HepG2 (cell line): ENCODE results near the gene BMP6. TPM values are rescaled to one million over a fixed set of nuclear protein-coding genes. Genes with fewer than 3 reads are reported as not detected.

Source experiments
- AFF4 ChIP-seq: sonication (generic); formaldehyde crosslinking; IDR thresholded peaks from 2 replicates; pipeline ENCODE4 v1.4.0; 2020; ENCODE audit warnings: missing genetic modification reagents
- BCL6 ChIP-seq: IDR thresholded peaks from 2 replicates; pipeline ENCODE4 v1.6.1; 2016; ENCODE audit warnings: missing genetic modification reagents, missing compliant biosample characterization
- CC2D1A ChIP-seq: sonication (generic); formaldehyde crosslinking; IDR thresholded peaks from 2 replicates; pipeline ENCODE4 v1.8.1; 2023; ENCODE audit warnings: mild to moderate bottlenecking, missing genetic modification reagents
- CREM ChIP-seq, 2 experiments: sonication (generic) in 1 of 2; formaldehyde crosslinking in 1 of 2; IDR thresholded peaks; 2 replicates each; pipeline versions ENCODE4 v1.4.0 to v1.6.1; 2016 to 2020; ENCODE audit warnings: antibody characterized with exemption in 1 of 2, mild to moderate bottlenecking in 1 of 2, missing genetic modification reagents in 1 of 2
- HNF1B ChIP-seq: sonication (generic); formaldehyde crosslinking; IDR thresholded peaks from 2 replicates; pipeline ENCODE4 v1.5.1; 2020; ENCODE audit warnings: mild to moderate bottlenecking, moderate library complexity, missing genetic modification reagents
- HNF4A ChIP-seq: sonication (generic); formaldehyde crosslinking; IDR thresholded peaks from 2 replicates; pipeline ENCODE4 v1.4.0; 2020; ENCODE audit warnings: missing genetic modification reagents
- KAT2B ChIP-seq: fragments of 150-350 bp; IDR thresholded peaks from 2 replicates; pipeline ENCODE4 v1.6.1; 2014; ENCODE audit warnings: low read depth, low read length, borderline replicate concordance
- KAT8 ChIP-seq: IDR thresholded peaks from 2 replicates; pipeline ENCODE4 v1.6.1; 2016; ENCODE audit warnings: missing genetic modification reagents, missing compliant biosample characterization
- KLF6 ChIP-seq: IDR thresholded peaks from 2 replicates; pipeline ENCODE4 v1.8.0; 2016; ENCODE audit warnings: missing biosample characterization, missing genetic modification reagents
- MATR3 ChIP-seq: sonication (generic); formaldehyde crosslinking; IDR thresholded peaks from 2 replicates; pipeline ENCODE4 v1.4.0; 2020; ENCODE audit warnings: missing genetic modification reagents
- MED1 ChIP-seq: sonication (generic); formaldehyde crosslinking; IDR thresholded peaks from 2 replicates; pipeline ENCODE4 v1.4.0; 2020; ENCODE audit warnings: missing genetic modification reagents
- NR2C2 ChIP-seq: sonication (generic); formaldehyde crosslinking; IDR thresholded peaks from 2 replicates; pipeline ENCODE4 v1.4.0; 2020; ENCODE audit warnings: missing genetic modification reagents, mild to moderate bottlenecking, moderate library complexity, borderline replicate concordance
- PHF21A ChIP-seq: sonication (generic); formaldehyde crosslinking; IDR thresholded peaks from 2 replicates; pipeline ENCODE4 v1.5.0; 2020; ENCODE audit warnings: mild to moderate bottlenecking, missing genetic modification reagents
- PHF5A ChIP-seq: IDR thresholded peaks from one replicate; pipeline ENCODE4 v1.6.1; 2018; ENCODE audit warnings: low read depth, missing genetic modification reagents; ENCODE audit not compliant: unreplicated experiment
- SMAD9 ChIP-seq: sonication (generic); formaldehyde crosslinking; IDR thresholded peaks from 2 replicates; pipeline ENCODE4 v1.5.1; 2020; ENCODE audit warnings: mild to moderate bottlenecking, missing genetic modification reagents
- SMC3 ChIP-seq: IDR thresholded peaks from 2 replicates; pipeline ENCODE4 v1.6.1; 2011; ENCODE audit warnings: low read length, improper control_type of control experiment
- SNAI1 ChIP-seq: sonication (generic); formaldehyde crosslinking; IDR thresholded peaks from 2 replicates; pipeline ENCODE4 v1.5.0; 2020; ENCODE audit warnings: mild to moderate bottlenecking, missing genetic modification reagents, borderline replicate concordance
- SNAPC2 ChIP-seq: sonication (generic); formaldehyde crosslinking; IDR thresholded peaks from 2 replicates; pipeline ENCODE4 v1.8.1; 2022; ENCODE audit warnings: mild to moderate bottlenecking, missing genetic modification reagents
- ZNF513 ChIP-seq: sonication (generic); formaldehyde crosslinking; conservative IDR thresholded peaks from 2 replicates; pipeline ENCODE4 v1.5.0; 2020; ENCODE audit warnings: missing genetic modification reagents
- ZNF543 ChIP-seq: sonication (generic); formaldehyde crosslinking; IDR thresholded peaks from 2 replicates; pipeline ENCODE4 v1.4.0; 2020; ENCODE audit warnings: mild to moderate bottlenecking, missing genetic modification reagents
- ZNF549 ChIP-seq: sonication (generic); formaldehyde crosslinking; IDR thresholded peaks from 2 replicates; pipeline ENCODE4 v1.5.0; 2020; ENCODE audit warnings: missing genetic modification reagents
- ZNF572 ChIP-seq: sonication (generic); formaldehyde crosslinking; IDR thresholded peaks from 2 replicates; pipeline ENCODE4 v1.5.1; 2020; ENCODE audit warnings: mild to moderate bottlenecking, missing genetic modification reagents
- ZNF652 ChIP-seq: IDR thresholded peaks from 2 replicates; pipeline ENCODE4 v1.6.1; 2016; ENCODE audit warnings: low read depth, borderline replicate concordance
- ZNF883 ChIP-seq: sonication (generic); formaldehyde crosslinking; IDR thresholded peaks from 2 replicates; pipeline ENCODE4 v1.5.1; 2020; ENCODE audit warnings: mild to moderate bottlenecking, missing genetic modification reagents; ENCODE audit errors: not compliant biosample characterization
- ZSCAN21 ChIP-seq: sonication (generic); formaldehyde crosslinking; IDR thresholded peaks from 2 replicates; pipeline ENCODE4 v1.8.0; 2022; ENCODE audit warnings: mild to moderate bottlenecking, missing genetic modification reagents, moderate library complexity, borderline replicate concordance
- polyA plus RNA-seq, 8 experiments: library from polyadenylated mRNA; depleted of rRNA in 3 of 8; stranded (reverse) in 7 of 8; unstranded in 1 of 8; fragments of >200 nt; fragmentation: Illumina TruSeq in 4 of 8; extraction: Trizol in 4 of 8; gene quantifications; 2 replicates each; pipeline versions ENCODE4 v1.2.1 to v1.2.3, GENCODE V29; 2011 to 2016; ENCODE audit warnings: low read depth in 4 of 8, missing spikeins in 1 of 8, mixed read lengths in 1 of 8; ENCODE audit not compliant: insufficient read depth in 1 of 8
- total RNA-seq, 5 experiments: library from RNA; depleted of rRNA; stranded (reverse); fragments of >200 nt; fragmentation: Illumina TruSeq; extraction: Trizol; gene quantifications; 2 replicates each; pipeline ENCODE4 v1.2.3, GENCODE V29; 2016; ENCODE audit warnings: low read depth in 1 of 5

Gene BMP6
- total and polyA plus RNA-seq, 2 of the 13 experiments (the other 11 are each of a cell fraction or from before 2014, with no cell fraction given), result 0.09 to 0.18 TPM

- TF ChIP-seq ZNF513 (CRISPR knock-in tag) (0 out of 2 replicates have a peak, but pooled peaks have one; percentile 78), KLF6 (CRISPR knock-in tag) (peak; percentile 78), KAT2B (no peak), NR2C2 (CRISPR knock-in tag) (no peak), SMC3 (no peak), CC2D1A (CRISPR knock-in tag) (no peak), CREM (IDR thresholded peaks at IDR 0.05) (no peak), CREM (CRISPR knock-in tag; IDR thresholded peaks at IDR 0.05) (no peak), BCL6 (peak; percentile 40; the same call in 1 of the 2 replicates), SNAPC2 (CRISPR knock-in tag) (no peak), HNF1B (peak; percentile 61; the same call in 1 of the 2 replicates), MED1 (CRISPR knock-in tag) (peak; percentile 56), ZNF572 (CRISPR knock-in tag) (no peak; the same call in none of the 2 replicates), ZNF652 (CRISPR knock-in tag) (no peak), SMAD9 (CRISPR knock-in tag) (no peak), ZNF883 (CRISPR knock-in tag) (peak; percentile 75), PHF5A (CRISPR knock-in tag) (no peak), SNAI1 (CRISPR knock-in tag) (no peak), MATR3 (CRISPR knock-in tag) (0 out of 2 replicates have a peak, but pooled peaks have one; percentile 24), AFF4 (no peak), PHF21A (CRISPR knock-in tag) (peak; percentile 15; the same call in 1 of the 2 replicates), ZNF549 (CRISPR knock-in tag) (no peak), ZNF543 (CRISPR knock-in tag) (no peak), ZSCAN21 (CRISPR knock-in tag) (no peak), HNF4A (CRISPR knock-in tag) (no peak), KAT8 (CRISPR knock-in tag) (peak; percentile 73)
Measured at GRCh38 chr6:7910654-7911344, 184.9 kb downstream of the BMP6 start, which contains the start of gene TXNDC5 (continued).
